Measurements from ENCODE around the gene HIPK4.

The HIPK4 gene

DNA sequence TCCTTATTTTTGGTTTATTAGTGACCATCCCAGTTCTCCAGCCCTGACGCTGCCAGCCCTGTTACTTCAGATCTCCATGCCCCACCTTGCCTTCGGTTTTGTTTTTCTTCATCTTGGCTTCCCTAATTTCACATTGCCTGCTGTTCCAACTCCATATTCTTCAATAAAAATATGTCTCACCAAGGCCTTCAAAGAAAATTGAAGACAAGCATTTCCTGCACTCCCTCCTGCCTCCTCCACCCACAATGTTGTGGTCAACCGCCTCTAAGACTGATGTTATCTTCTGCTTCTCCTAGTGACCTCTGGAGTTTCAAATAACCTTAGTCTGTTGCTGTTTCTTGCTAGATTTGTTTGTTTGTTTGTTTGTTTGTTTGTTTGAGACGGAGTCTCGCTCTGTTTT, 26.9 kb downstream of the HIPK4 start:
- no peak for DNase-seq

- no peak for DNase-seq
These were observed 27.8 kb downstream of the HIPK4 start for GRCh38 chr19:40362160-40362559.

DNA sequence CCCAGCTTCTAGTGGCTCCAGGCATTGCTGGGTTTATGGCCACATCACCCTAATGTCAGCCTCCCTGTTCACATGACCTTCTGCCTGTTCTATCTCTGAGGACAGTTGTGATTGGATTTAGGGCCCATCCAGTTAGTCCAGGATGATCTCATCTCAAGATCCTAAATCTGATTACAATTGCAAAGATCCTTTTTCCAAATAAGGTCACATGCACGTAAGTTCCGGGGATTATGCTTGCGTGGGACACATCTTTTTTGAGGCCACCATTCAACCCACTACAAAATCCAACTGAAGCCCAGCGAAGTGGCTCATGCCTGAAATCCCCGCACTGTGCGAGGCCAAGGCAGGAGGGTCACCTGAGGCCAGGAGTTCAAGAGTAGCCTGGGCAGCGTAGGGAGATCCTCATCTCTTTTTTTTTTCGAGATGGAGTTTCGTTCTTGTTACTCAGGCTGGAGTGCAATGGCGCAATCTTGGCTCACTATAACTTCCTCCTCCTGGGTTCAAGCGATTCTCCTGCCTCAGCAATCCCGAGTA, 29.2 kb downstream of the HIPK4 start:
- DNase-seq: no peak

- no peak for DNase-seq
These were observed 29.8 kb downstream of the HIPK4 start for GRCh38 chr19:40360020-40360707.

GRCh38 chr19:40358773-40359172, 31.2 kb downstream of the HIPK4 start:
- no peak for DNase-seq

DNA sequence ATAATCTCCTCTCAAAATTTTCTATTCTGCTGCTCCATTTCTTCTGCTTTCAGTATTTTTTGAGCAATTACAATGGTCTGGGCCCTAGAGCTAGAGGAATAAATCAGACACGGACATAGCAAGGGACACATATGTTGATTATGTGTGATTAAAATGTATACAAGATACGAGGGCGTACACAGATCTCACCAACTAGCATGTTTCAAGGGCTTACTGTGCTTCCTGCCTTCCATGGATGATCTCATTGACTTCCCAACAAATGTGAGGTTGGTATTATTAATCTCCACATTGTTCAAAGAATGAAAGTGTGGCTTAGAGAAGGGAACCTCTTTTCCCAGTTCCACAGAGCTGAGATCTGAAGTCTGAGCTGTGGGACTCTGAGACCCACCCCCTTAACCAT, 32.3 kb downstream of the HIPK4 start:
- no peak for DNase-seq

- DNase-seq: no peak
These were observed 33.0 kb downstream of the HIPK4 start for GRCh38 chr19:40356681-40357595.

- DNase-seq: no peak
These were observed 33.9 kb downstream of the HIPK4 start for GRCh38 chr19:40355975-40356680.

GRCh38 chr19:40348961-40349507, 40.9 kb downstream of the HIPK4 start:
- DNase-seq: peak; percentile 27

- peak; percentile 98 for DNase-seq
These were observed 41.7 kb downstream of the HIPK4 start, which contains the start of the genes C19orf47 and PLD3 for GRCh38 chr19:40348125-40348913. Gene C19orf47 (minus strand): TSS chr19:40348397. CDS start chr19:40341857, 6,540 bp downstream. Gene PLD3 (plus strand): TSS chr19:40348695. CDS start chr19:40366484, 17,789 bp downstream.

DNA sequence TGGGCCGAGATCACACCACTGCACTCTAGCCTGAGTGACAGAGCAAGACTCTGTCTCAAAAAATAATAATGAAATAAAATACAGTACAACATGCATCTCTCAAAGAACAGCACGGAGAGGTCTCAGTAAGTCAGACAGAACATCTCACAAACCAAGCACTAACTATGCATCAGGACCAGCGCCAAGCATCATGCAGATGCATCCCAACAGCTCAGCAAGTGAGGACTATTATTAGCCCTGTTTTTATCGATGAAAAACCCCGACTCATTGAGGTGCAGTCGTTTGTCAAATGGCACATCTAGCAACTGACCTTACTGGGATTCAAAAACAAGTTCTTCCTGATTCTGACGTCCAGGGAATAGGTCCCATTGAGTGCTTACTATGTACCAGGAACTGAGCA, 45.6 kb downstream of the HIPK4 start:
- no peak for DNase-seq

DNA sequence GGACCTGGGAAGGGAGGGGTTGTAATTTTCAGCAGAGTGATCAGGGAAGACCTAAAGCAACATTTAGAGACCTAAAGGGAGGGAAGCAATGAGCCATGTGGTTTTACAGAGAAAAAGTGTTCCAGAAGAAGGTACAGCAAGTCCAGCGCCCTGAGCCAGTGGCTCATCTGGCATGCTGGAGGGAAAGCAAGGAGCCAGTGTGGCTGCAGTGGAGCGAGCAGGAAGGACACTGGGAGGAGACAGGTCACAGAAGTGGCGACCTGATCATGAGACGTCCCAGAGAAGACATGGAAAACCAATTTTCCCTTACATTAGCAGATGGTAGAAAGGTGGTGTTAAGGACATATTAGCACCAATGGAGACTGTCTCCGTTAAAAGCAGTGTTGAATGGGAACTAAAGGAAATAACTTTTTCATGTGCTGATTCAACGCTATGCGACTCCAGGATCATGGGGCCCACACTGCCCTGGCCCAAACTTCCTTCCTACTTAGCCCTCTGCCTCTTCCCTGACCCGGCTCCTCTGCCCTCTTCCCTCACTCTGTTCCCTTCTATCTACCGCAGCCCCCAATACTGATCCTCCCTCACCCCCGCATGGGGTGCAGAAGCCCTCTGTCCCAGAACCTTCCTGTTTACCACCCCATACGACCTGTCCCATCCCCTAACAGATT, 47.2 kb downstream of the HIPK4 start:
- DNase-seq: no peak

- DNase-seq: no peak
These were observed 48.1 kb downstream of the HIPK4 start for GRCh38 chr19:40341601-40342482.

- no peak for DNase-seq
These were observed 50.8 kb downstream of the HIPK4 start for GRCh38 chr19:40339018-40339728.

GRCh38 chr19:40337594-40337993, 52.4 kb downstream of the HIPK4 start:
- DNase-seq: no peak

GRCh38 chr19:40337107-40337506, 52.9 kb downstream of the HIPK4 start:
- DNase-seq: no peak

GRCh38 chr19:40336601-40336900, 53.4 kb downstream of the HIPK4 start:
- no peak for DNase-seq

DNA sequence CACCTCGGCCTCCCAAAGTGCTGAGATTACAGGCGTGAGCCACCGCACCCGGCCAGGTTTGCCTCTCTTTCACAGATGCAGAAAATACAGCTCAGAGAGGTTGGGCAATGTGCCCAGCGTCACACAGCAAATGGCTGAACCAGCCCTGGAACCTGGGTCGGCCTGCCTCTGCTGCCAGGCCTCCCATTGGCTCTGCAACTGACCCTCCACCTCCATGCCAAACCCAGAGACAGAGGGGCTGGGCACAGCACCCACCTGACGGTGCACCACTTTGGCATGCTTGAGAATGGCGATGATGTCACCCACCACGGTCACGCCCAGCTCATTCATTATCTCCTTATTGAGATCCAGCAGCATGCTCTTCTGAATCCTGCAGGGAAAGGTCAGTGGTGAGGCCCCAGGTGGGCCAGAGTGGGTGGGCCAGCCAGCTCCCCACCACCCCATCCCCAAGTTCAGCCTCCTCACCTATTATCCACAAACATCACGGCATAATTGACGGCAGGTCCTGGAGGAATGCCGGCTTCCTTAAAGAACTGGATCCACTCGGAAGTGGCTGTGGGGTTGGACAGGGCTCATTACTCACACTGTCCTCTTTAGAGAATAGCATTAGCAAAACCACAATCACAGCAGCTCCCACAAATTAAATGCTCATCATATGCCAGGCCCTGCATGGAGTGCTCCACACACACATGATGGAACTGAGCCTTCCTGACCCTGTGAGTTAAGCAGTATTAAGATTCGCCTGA, 54.0 kb downstream of the HIPK4 start:
- DNase-seq: no peak

- DNase-seq: no peak
These were observed 54.9 kb downstream of the HIPK4 start for GRCh38 chr19:40335101-40335500.

Data from NCI-H1694 (cell line).